HCT116 (cell line): ENCODE data around the gene CCSER1. TPM values are rescaled to one million over a fixed set of nuclear protein-coding genes. Genes with fewer than 3 reads are reported as not detected.
A peak's percentile ranks its signal among the peaks of the same experiment; 100 is the strongest.

ENCODE experiments used
- ATAC-seq: fragments of 200-7000 bp; cut with Tn5 transposase; 2 replicates; pipeline ENCODE4 v1.9.1; 2020; ENCODE audit warnings: mild to moderate bottlenecking, moderate library complexity
- BruUV-seq: library from RNA; stranded (reverse); fragments of 400-500 nt; replicated peaks from 2 replicates; lab custom pipeline; 2021; lab: Mats Ljungman, UMichigan
- CTCF ChIA-PET: fragments of 300-600 bp; sonication (Branson Sonifier 250); formaldehyde crosslinking; loops from one replicate; lab custom pipeline; 2021; ENCODE audit warnings: antibody characterized with exemption; lab: Charles Lee
- POLR2A ChIA-PET: fragments of 300-600, 350-600 bp; sonication (Branson Sonifier 250); formaldehyde crosslinking; loops from one replicate; lab custom pipeline; 2021; ENCODE audit warnings: antibody characterized with exemption; lab: Charles Lee
- RAD21 ChIA-PET, 2 experiments: fragments of 300-600 bp; sonication (Branson Sonifier 250); formaldehyde crosslinking; loops; one replicate each; lab custom pipeline; 2023; ENCODE audit warnings: low total read pairs in 2 of 2; ENCODE audit not compliant: uncharacterized antibody in 2 of 2, unreplicated experiment in 2 of 2, low non-redundant PET in 1 of 2; lab: Charles Lee
- DNase-seq: peaks from one replicate; pipeline ENCODE4 v3.0.0-alpha.2; 2010; ENCODE audit warnings: low read depth, low spot score
- H2AFZ ChIP-seq: fragments of 200-600 bp; shearing (Covaris generic), sonication (generic); 2 replicates; pipeline ENCODE4 v1.6.1; 2017; ENCODE audit warnings: low read depth, mixed run types, mixed read lengths, antibody characterized with exemption, low read length; ENCODE audit not compliant: poor library complexity, severe bottlenecking
- H3K27ac ChIP-seq: 2 replicates; pipeline ENCODE4 v1.5.1; 2012; ENCODE audit warnings: low read depth, low read length
- H3K27me3 ChIP-seq: fragments of 200-600 bp; sonication (generic); 2 replicates; pipeline ENCODE4 v1.6.1; 2016; ENCODE audit warnings: mixed run types, low read length, mixed read lengths; ENCODE audit not compliant: insufficient read depth
- H3K36me3 ChIP-seq, 2 experiments: fragments of 200-500 bp in 1 of 2; fragments of 200-600 bp in 1 of 2; sonication (Bioruptor generic) in 1 of 2; sonication (generic) in 1 of 2; 2 replicates each; pipeline versions ENCODE4 v1.5.1 to v1.6.1; 2014 to 2016; ENCODE audit warnings: low read length in 2 of 2, inconsistent platforms in 1 of 2, mixed read lengths in 1 of 2, mixed run types in 1 of 2; ENCODE audit not compliant: insufficient read depth in 2 of 2, control insufficient read depth in 1 of 2
- H3K4me1 ChIP-seq, 2 experiments: fragments of 200-600 bp in 1 of 2; sonication (generic) in 1 of 2; 2 replicates each; pipeline versions ENCODE4 v1.5.1 to v1.6.1; 2012 to 2017; ENCODE audit warnings: low read length in 2 of 2, inconsistent platforms in 1 of 2, mild to moderate bottlenecking in 1 of 2, mixed read lengths in 1 of 2, mixed run types in 1 of 2, moderate library complexity in 1 of 2; ENCODE audit not compliant: insufficient read depth in 2 of 2, control insufficient read depth in 1 of 2
- H3K4me2 ChIP-seq: fragments of 200-600 bp; sonication (generic); 2 replicates; pipeline ENCODE4 v1.6.1; 2017; ENCODE audit warnings: mixed run types, low read length, mixed read lengths
- H3K4me3 ChIP-seq, 2 experiments: fragments of 200-600 bp in 1 of 2; sonication (generic) in 1 of 2; replicated peaks in 1 of 2; 2 replicates each; pipeline ENCODE4 v1.5.1; 2011 to 2016; ENCODE audit warnings: low read length in 2 of 2, control low read depth in 1 of 2, low read depth in 1 of 2, mild to moderate bottlenecking in 1 of 2, mixed read lengths in 1 of 2, mixed run types in 1 of 2
- H3K79me2 ChIP-seq: fragments of 200-600 bp; sonication (generic); 2 replicates; pipeline ENCODE4 v1.6.1; 2017; ENCODE audit warnings: mild to moderate bottlenecking, mixed run types, low read length, moderate library complexity, mixed read lengths; ENCODE audit not compliant: insufficient read depth
- H3K9ac ChIP-seq: fragments of 200-600 bp; sonication (generic); 2 replicates; pipeline ENCODE4 v1.6.1; 2016; ENCODE audit warnings: low read length, mixed read lengths
- H3K9me2 ChIP-seq: fragments of 200-600 bp; sonication (generic), shearing (Covaris generic); 2 replicates; pipeline ENCODE4 v1.6.1; 2017; ENCODE audit warnings: mixed run types, mild to moderate bottlenecking, moderate library complexity; ENCODE audit not compliant: insufficient read depth
- H3K9me3 ChIP-seq, 2 experiments: fragments of 200-500 bp in 1 of 2; fragments of 200-600 bp in 1 of 2; sonication (Bioruptor generic) in 1 of 2; sonication (generic) in 1 of 2; 2 replicates each; pipeline ENCODE4 v1.6.1; 2014 to 2017; ENCODE audit warnings: low read length in 2 of 2, mixed read lengths in 2 of 2, inconsistent platforms in 1 of 2, low read depth in 1 of 2, mild to moderate bottlenecking in 1 of 2, mixed run types in 1 of 2, moderate library complexity in 1 of 2; ENCODE audit not compliant: control insufficient read depth in 1 of 2, insufficient read depth in 1 of 2
- H4K20me1 ChIP-seq: fragments of 200-600 bp; sonication (generic), shearing (Covaris generic); 2 replicates; pipeline ENCODE4 v1.6.1; 2017; ENCODE audit warnings: mixed run types, mild to moderate bottlenecking, moderate library complexity; ENCODE audit not compliant: insufficient read depth
- ATF3 ChIP-seq: IDR thresholded peaks from 2 replicates; pipeline ENCODE4 v1.6.1; 2012
- CBX3 ChIP-seq: IDR thresholded peaks from 2 replicates; pipeline ENCODE4 v1.6.1; 2012; ENCODE audit warnings: low read depth
- CTCF ChIP-seq, 3 experiments: fragments of 200-600 bp in 1 of 3; sonication (generic) in 1 of 3; IDR thresholded peaks in 2 of 3; conservative IDR thresholded peaks in 1 of 3; 2 replicates each; pipeline ENCODE4 v1.5.1; 2012 to 2017; ENCODE audit warnings: low read depth in 2 of 3, low read length in 2 of 3, antibody characterized with exemption in 1 of 3, borderline replicate concordance in 1 of 3, control low read depth in 1 of 3, mild to moderate bottlenecking in 1 of 3, mixed read lengths in 1 of 3, mixed run types in 1 of 3, moderate library complexity in 1 of 3; ENCODE audit not compliant: insufficient read depth in 1 of 3
- EZH2 ChIP-seq: fragments of 200-600 bp; sonication (generic); IDR thresholded peaks from 2 replicates; pipeline ENCODE4 v1.6.1; 2017; ENCODE audit warnings: antibody characterized with exemption, mixed run types
- EZH2phosphoT487 ChIP-seq: fragments of 200-600 bp; IDR thresholded peaks from 2 replicates; pipeline ENCODE4 v1.6.1; 2018; ENCODE audit warnings: antibody characterized with exemption, borderline replicate concordance
- FOSL1 ChIP-seq: IDR thresholded peaks from 2 replicates; pipeline ENCODE4 v1.6.1; 2012; ENCODE audit warnings: low read depth
- JUND ChIP-seq: IDR thresholded peaks from 2 replicates; pipeline ENCODE4 v1.6.1; 2012
- MAX ChIP-seq: IDR thresholded peaks from 2 replicates; pipeline ENCODE4 v1.6.1; 2012
- POLR2A ChIP-seq: IDR thresholded peaks from 2 replicates; pipeline ENCODE4 v1.7.0; 2011; ENCODE audit warnings: borderline replicate concordance; ENCODE audit not compliant: insufficient read depth, insufficient read length; ENCODE audit errors: extremely low read depth
- RAD21 ChIP-seq: IDR thresholded peaks from 2 replicates; pipeline ENCODE4 v1.6.1; 2012; ENCODE audit warnings: low read depth, mild to moderate bottlenecking
- REST ChIP-seq: IDR thresholded peaks from 2 replicates; pipeline ENCODE4 v1.6.1; 2012; ENCODE audit warnings: low read depth
- SRF ChIP-seq: IDR thresholded peaks from 2 replicates; pipeline ENCODE4 v1.6.1; 2012; ENCODE audit warnings: low read depth
- YY1 ChIP-seq: IDR thresholded peaks from 2 replicates; pipeline ENCODE4 v1.6.1; 2011; ENCODE audit warnings: low read length, low read depth, moderate library complexity, mild to moderate bottlenecking; ENCODE audit not compliant: insufficient replicate concordance; ENCODE audit errors: extremely low read depth
- ZNF274 ChIP-seq: fragments of 200-500 bp; sonication (Bioruptor generic); IDR thresholded peaks from 2 replicates; pipeline ENCODE4 v1.6.1; 2014; ENCODE audit warnings: mild to moderate bottlenecking, low read depth, low read length, inconsistent platforms
- intact Hi-C: fragments of 100-400 bp; cut with micrococcal nuclease; formaldehyde crosslinking; loops from 2 replicates; pipeline ENCODE4 v1.10.0; 2022
- total RNA-seq: library from RNA; stranded (reverse); gene quantifications from one replicate; pipeline ENCODE4 v1.2.1, GENCODE V29; 2021; ENCODE audit not compliant: unreplicated experiment

The CCSER1 gene
- total RNA-seq, 1 experiment from 2014 or later, result 6.7 TPM

DNA sequence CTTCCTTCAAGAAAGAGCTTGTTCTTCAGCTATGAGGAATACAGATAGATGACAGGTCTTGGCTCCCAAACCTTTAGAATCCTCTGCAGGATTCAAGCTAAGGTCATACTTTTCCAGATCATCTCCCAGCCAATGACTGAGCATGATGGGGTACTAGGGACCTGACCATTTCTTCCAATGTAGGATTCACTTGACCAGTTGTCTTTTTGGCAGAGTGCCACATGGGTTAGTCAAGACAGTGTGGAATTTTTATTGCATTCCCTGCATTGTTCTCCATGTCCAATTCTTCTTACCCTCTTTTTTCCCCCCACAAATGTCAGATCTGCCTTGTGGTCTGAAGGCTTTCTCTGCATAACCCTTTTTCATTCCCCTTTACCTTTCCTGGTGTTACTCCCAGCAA, 99.5 kb downstream of the CCSER1 start:
- no peak overlapping the region for H3K9ac ChIP-seq
- TF ChIP-seq EZH2 (no peak), EZH2phosphoT487 (no peak), POLR2A (no peak), REST (no peak), MAX (no peak), ZNF274 (no peak)
- TF ChIP-seq, all 23 proteins: peak for 0
- Histone ChIP-seq H2AFZ (no peak overlapping the region), H3K4me1 (peaks cover 0 to 7% of the 10 kb centered on the region in 2 experiments; a peak in 2 of 4 replicates), H3K9me3 (no peaks in the 10 kb centered on the region), H3K4me2 (no peak overlapping the region; the same call in 1 of the 2 replicates), H3K9me2 (no peaks in the 10 kb centered on the region), H3K27ac (no peak overlapping the region), H4K20me1 (no peaks in the 10 kb centered on the region), H3K36me3 (no peaks in the 10 kb centered on the region), H3K27me3 (no peaks in the 10 kb centered on the region), H3K79me2 (no peaks in the 10 kb centered on the region), H3K4me3 (no peak overlapping the region)
- ATAC-seq (peak; percentile 58), DNase-seq (no peak)
- ChIA-PET POLR2A (no interaction called here), CTCF (no interaction called here), RAD21 (no interaction called here)
- no TSS peak for BruUV-seq
- intact Hi-C loops, result no loop called here

- no peaks in the 10 kb centered on the region for H4K20me1 ChIP-seq
- no peak overlapping the region; the same call in 1 of the 2 replicates for H3K4me2 ChIP-seq
- no peak overlapping the region for H3K27ac ChIP-seq
- no peaks in the 10 kb centered on the region for H3K27me3 ChIP-seq
- BruUV-seq, result no TSS peak
- ChIA-PET CTCF (no interaction called here), RAD21 (no interaction called here), POLR2A (no interaction called here)
- intact Hi-C loops, result no loop called here
- H3K36me3 ChIP-seq, result no peaks in the 10 kb centered on the region
- no peaks in the 10 kb centered on the region for H3K9me3 ChIP-seq
- DNase-seq (no peak), ATAC-seq (no peak)
- H3K4me1 ChIP-seq, result peaks cover 0 to 7% of the 10 kb centered on the region in 2 experiments; a peak in 2 of 4 replicates
- no peak overlapping the region for H3K9ac ChIP-seq
- H3K9me2 ChIP-seq, result no peaks in the 10 kb centered on the region
- no peak overlapping the region for H3K4me3 ChIP-seq
- H2AFZ ChIP-seq, result no peak overlapping the region
- H3K79me2 ChIP-seq, result no peaks in the 10 kb centered on the region
- TF ChIP-seq ZNF274 (no peak), EZH2phosphoT487 (no peak), JUND (no peak), SRF (no peak), RAD21 (no peak), CBX3 (no peak), CTCF (IDR thresholded peaks at IDR 0.05 in 2 of 3, conservative IDR thresholded peaks at IDR 0.05 in 1 of 3; ENCODE audit: borderline replicate concordance in 1 of 3, insufficient read depth in 1 of 3, low read depth in 2 of 3, low read length in 2 of 3) (no peak), POLR2A (no peak), YY1 (no peak), ATF3 (no peak), FOSL1 (no peak)
These were observed 100.0 kb downstream of the CCSER1 start for GRCh38 chr4:90227177-90227576.
